Liver (tissue), 9 donors: ENCODE results near the gene TEX2. TPM values are rescaled to one million over a fixed set of nuclear protein-coding genes. Genes with fewer than 3 reads are reported as not detected.
A peak's percentile ranks its signal among the peaks of the same experiment; 100 is the strongest.

Experiments used
- DNase-seq: peaks from one replicate; pipeline ENCODE4 v3.0.0-alpha.2; 2017; ENCODE audit warnings: low spot score
- H3K27ac ChIP-seq, 2 donors: one replicate each; pipeline ENCODE4 v1.7.0; 2013; ENCODE audit warnings: inconsistent platforms in 2 of 2, low read length in 2 of 2, control low read depth in 1 of 2, low read depth in 1 of 2, mild to moderate bottlenecking in 1 of 2
- H3K27me3 ChIP-seq, 4 donors: one replicate each; pipeline versions ENCODE4 v1.6.1 to v1.7.0; 2013; ENCODE audit warnings: low read length in 3 of 4, inconsistent platforms in 1 of 4, mild to moderate bottlenecking in 1 of 4, moderate library complexity in 1 of 4; ENCODE audit not compliant: control insufficient read depth in 4 of 4, insufficient read depth in 4 of 4
- H3K36me3 ChIP-seq, 4 donors: one replicate each; pipeline versions ENCODE4 v1.6.1 to v1.7.0; 2013; ENCODE audit warnings: low read length in 3 of 4, mild to moderate bottlenecking in 3 of 4, low read depth in 1 of 4, moderate library complexity in 1 of 4; ENCODE audit not compliant: control insufficient read depth in 4 of 4, insufficient read depth in 3 of 4
- H3K4me1 ChIP-seq, 4 donors: one replicate each; pipeline versions ENCODE4 v1.6.1 to v1.7.0; 2013; ENCODE audit warnings: low read length in 3 of 4, mild to moderate bottlenecking in 3 of 4, moderate library complexity in 1 of 4; ENCODE audit not compliant: control insufficient read depth in 4 of 4, insufficient read depth in 4 of 4
- H3K4me3 ChIP-seq, 3 donors: one replicate each; pipeline versions ENCODE4 v1.6.1 to v1.7.0; 2013; ENCODE audit warnings: low read length in 3 of 3, control low read depth in 1 of 3, low read depth in 1 of 3, mild to moderate bottlenecking in 1 of 3
- H3K9ac ChIP-seq, 2 donors: one replicate each; pipeline ENCODE4 v1.7.0; 2013; ENCODE audit warnings: low read length in 2 of 2, mild to moderate bottlenecking in 2 of 2, moderate library complexity in 2 of 2, control low read depth in 1 of 2, low read depth in 1 of 2
- H3K9me3 ChIP-seq, 4 donors: one replicate each; pipeline versions ENCODE4 v1.6.1 to v1.7.0; 2013; ENCODE audit warnings: low read length in 3 of 4; ENCODE audit not compliant: control insufficient read depth in 4 of 4
- EGR1 ChIP-seq, 2 donors: IDR thresholded peaks; 2 replicates each; pipeline ENCODE4 v1.6.1; 2016 to 2018; ENCODE audit warnings: antibody characterized with exemption in 2 of 2, low read depth in 2 of 2
- FOXA1 ChIP-seq: IDR thresholded peaks from 2 replicates; pipeline ENCODE4 v1.6.1; 2016; ENCODE audit warnings: antibody characterized with exemption
- FOXA2 ChIP-seq: IDR thresholded peaks from 2 replicates; pipeline ENCODE4 v1.6.1; 2016; ENCODE audit warnings: antibody characterized with exemption
- HNF4A ChIP-seq, 2 donors: conservative IDR thresholded peaks; 2 replicates each; pipeline ENCODE4 v1.6.1; 2016; ENCODE audit warnings: antibody characterized with exemption in 2 of 2, mild to moderate bottlenecking in 2 of 2
- HNF4G ChIP-seq: IDR thresholded peaks from 2 replicates; pipeline ENCODE4 v1.6.1; 2016; ENCODE audit warnings: antibody characterized with exemption
- JUND ChIP-seq, 2 donors: IDR thresholded peaks; 2 replicates each; pipeline ENCODE4 v1.6.1; 2016; ENCODE audit warnings: antibody characterized with exemption in 2 of 2
- NR2F2 ChIP-seq: IDR thresholded peaks from 2 replicates; pipeline ENCODE4 v1.6.1; 2016; ENCODE audit warnings: antibody characterized with exemption
- RAD21 ChIP-seq, 2 donors: IDR thresholded peaks; 2 replicates each; pipeline ENCODE4 v1.6.1; 2016; ENCODE audit warnings: antibody characterized with exemption in 2 of 2, mild to moderate bottlenecking in 2 of 2
- RXRA ChIP-seq, 2 donors: IDR thresholded peaks; 2 replicates each; pipeline ENCODE4 v1.6.1; 2017 to 2018; ENCODE audit warnings: antibody characterized with exemption in 2 of 2, mild to moderate bottlenecking in 1 of 2
- SP1 ChIP-seq: IDR thresholded peaks from 2 replicates; pipeline ENCODE4 v1.6.1; 2018; ENCODE audit warnings: antibody characterized with exemption, mild to moderate bottlenecking
- TAF1 ChIP-seq: conservative IDR thresholded peaks from 2 replicates; pipeline ENCODE4 v1.6.1; 2016; ENCODE audit warnings: antibody characterized with exemption, mild to moderate bottlenecking
- YY1 ChIP-seq: IDR thresholded peaks from 2 replicates; pipeline ENCODE4 v1.6.1; 2016; ENCODE audit warnings: antibody characterized with exemption, mild to moderate bottlenecking
- WGBS: extraction: QIAGEN DNeasy Blood & Tissue Kit; methylation state at CpG from one replicate; pipeline ENCODE4 v1.1.7; 2013; 5-methylcytosine and 5-hydroxymethylcytosine counted together
- polyA plus RNA-seq, 2 donors: library from polyadenylated mRNA; stranded (reverse) in 1 of 2; unstranded in 1 of 2; fragments of 200-250 nt in 1 of 2; fragments of >200 nt in 1 of 2; fragmentation: Nextera tagmentation in 1 of 2; extraction: Ambion mirVana in 1 of 2; gene quantifications; one replicate each; pipeline versions ENCODE4 v1.2.1 to v1.2.3, GENCODE V29; 2013 to 2015
- total RNA-seq, 2 donors: library from RNA; depleted of rRNA; stranded (reverse); fragments of >200 nt; gene quantifications; one replicate each; pipeline ENCODE4 v1.2.3, GENCODE V29; 2014
- TF ChIP-seq, protein P1 (sequence below): fragments of 150-350 bp; IDR thresholded peaks from 2 replicates; pipeline ENCODE4 v1.5.1; 2017; ENCODE audit warnings: improper control_type of control experiment, low read depth, low read length; ENCODE audit not compliant: missing input control
- TF ChIP-seq, protein P2 (sequence below): IDR thresholded peaks from 2 replicates; pipeline ENCODE4 v1.6.1; 2016; ENCODE audit warnings: antibody characterized with exemption, mild to moderate bottlenecking
- TF ChIP-seq, protein P3 (sequence below): IDR thresholded peaks from 2 replicates; pipeline ENCODE4 v1.6.1; 2016; ENCODE audit warnings: antibody characterized with exemption
- TF ChIP-seq, protein P4 (sequence below): IDR thresholded peaks from 2 replicates; pipeline ENCODE4 v1.6.1; 2016; ENCODE audit warnings: antibody characterized with exemption
- TF ChIP-seq, protein P5 (sequence below): IDR thresholded peaks from 2 replicates; pipeline ENCODE4 v1.6.1; 2016; ENCODE audit warnings: antibody characterized with exemption
- donor health status: healthy.
- donor health status: healthy.
- donor health status: healthy.
- donor health status: healthy.
- donor health status: healthy.

TEX2 gene
- total and polyA plus RNA-seq, 4 donors, result 15.9 to 39.8 (median 28.2) TPM

DNA sequence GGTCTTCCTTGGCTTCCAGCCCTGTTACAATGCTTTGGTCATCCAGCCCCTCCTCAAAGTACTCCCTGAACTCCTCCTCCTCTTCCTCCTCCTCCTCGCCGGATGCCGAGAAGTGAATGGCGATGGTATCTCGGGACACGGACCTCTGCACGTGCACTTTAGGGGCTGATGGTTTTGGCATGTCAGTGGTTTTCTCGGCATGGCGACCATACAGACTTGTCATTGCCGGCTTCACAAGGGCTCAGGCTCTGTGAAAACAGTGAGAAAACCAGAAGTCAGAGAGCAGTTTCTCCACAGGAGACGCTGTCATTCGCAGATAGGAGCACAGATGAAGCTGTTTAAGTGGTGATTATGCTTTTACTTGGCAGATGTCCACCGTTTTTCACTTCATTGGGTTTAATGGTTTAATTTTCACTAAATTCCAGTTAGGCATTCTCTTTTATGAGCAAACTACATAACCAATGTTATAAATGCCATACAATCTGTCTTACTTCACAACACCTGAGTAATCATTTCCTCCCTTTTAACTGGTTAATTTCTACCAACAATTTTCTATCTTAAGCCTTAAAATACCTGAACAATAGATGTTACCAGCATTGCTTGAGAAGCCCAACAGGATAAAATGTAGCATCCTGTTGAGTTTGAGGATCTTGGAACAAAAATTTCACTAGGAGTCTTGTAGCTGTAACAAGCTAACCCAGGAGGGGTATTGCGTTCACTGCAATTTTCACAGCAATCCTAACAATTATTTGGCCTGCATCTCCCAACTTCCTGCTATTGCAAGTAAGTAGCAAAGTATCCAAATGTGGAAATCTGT, 48.9 kb downstream of the TEX2 start:
- Histone ChIP-seq H3K4me3 (no peak overlapping the region), H3K9ac (no peak overlapping the region), H3K27me3 (no peaks in the 10 kb centered on the region), H3K27ac (no peak overlapping the region), H3K4me1 (peaks cover 0 to 25% (median 17%) of the 10 kb centered on the region in 4 donors), H3K9me3 (no peaks in the 10 kb centered on the region), H3K36me3 (peaks cover 8 to 10% (median 10%) of the 10 kb centered on the region in 4 donors)
- WGBS, result 93% methylated on average over 14 of the region's 14 CpGs
- DNase-seq, result peak; percentile 56
- no peak for TF ChIP-seq FOXA1

DNA sequence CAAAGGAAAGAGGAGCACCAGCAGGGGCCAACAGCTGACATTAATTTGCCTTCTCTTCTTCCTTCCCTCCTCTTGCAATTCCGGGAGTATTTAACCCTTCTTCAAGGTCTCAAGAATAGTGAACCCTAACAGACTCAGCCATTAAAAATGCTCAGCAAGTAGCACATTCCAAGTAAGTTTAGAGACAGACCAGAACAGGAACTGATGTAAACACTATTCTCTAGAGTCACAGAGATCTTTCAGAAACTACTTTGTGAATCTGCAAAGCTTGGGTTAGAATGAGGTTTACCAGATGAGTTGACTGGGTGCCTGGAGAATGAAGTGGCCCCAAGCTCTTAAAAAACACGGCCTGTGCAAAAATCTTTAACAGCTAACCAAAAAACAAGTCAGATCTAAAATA, 50.9 kb downstream of the TEX2 start:
- Histone ChIP-seq H3K4me1 (peaks cover 0 to 20% (median 14%) of the 10 kb centered on the region in 4 donors), H3K27me3 (no peaks in the 10 kb centered on the region), H3K36me3 (peaks cover 8 to 10% (median 10%) of the 10 kb centered on the region in 4 donors), H3K9me3 (no peaks in the 10 kb centered on the region), H3K4me3 (no peak overlapping the region), H3K9ac (no peak overlapping the region), H3K27ac (no peak overlapping the region)
- TF ChIP-seq EGR1 (IDR thresholded peaks at IDR 0.05; ENCODE audit: low read depth in 2 of 2) (no peak), HNF4A (conservative IDR thresholded peaks at IDR 0.05) (no peak), RAD21 (IDR thresholded peaks at IDR 0.05) (no peak), YY1 (no peak), FOXA1 (no peak), NR2F2 (no peak), FOXA2 (no peak)
- TF ChIP-seq, protein P1, sequence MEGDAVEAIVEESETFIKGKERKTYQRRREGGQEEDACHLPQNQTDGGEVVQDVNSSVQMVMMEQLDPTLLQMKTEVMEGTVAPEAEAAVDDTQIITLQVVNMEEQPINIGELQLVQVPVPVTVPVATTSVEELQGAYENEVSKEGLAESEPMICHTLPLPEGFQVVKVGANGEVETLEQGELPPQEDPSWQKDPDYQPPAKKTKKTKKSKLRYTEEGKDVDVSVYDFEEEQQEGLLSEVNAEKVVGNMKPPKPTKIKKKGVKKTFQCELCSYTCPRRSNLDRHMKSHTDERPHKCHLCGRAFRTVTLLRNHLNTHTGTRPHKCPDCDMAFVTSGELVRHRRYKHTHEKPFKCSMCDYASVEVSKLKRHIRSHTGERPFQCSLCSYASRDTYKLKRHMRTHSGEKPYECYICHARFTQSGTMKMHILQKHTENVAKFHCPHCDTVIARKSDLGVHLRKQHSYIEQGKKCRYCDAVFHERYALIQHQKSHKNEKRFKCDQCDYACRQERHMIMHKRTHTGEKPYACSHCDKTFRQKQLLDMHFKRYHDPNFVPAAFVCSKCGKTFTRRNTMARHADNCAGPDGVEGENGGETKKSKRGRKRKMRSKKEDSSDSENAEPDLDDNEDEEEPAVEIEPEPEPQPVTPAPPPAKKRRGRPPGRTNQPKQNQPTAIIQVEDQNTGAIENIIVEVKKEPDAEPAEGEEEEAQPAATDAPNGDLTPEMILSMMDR, result no peak
- TF ChIP-seq, protein P2, sequence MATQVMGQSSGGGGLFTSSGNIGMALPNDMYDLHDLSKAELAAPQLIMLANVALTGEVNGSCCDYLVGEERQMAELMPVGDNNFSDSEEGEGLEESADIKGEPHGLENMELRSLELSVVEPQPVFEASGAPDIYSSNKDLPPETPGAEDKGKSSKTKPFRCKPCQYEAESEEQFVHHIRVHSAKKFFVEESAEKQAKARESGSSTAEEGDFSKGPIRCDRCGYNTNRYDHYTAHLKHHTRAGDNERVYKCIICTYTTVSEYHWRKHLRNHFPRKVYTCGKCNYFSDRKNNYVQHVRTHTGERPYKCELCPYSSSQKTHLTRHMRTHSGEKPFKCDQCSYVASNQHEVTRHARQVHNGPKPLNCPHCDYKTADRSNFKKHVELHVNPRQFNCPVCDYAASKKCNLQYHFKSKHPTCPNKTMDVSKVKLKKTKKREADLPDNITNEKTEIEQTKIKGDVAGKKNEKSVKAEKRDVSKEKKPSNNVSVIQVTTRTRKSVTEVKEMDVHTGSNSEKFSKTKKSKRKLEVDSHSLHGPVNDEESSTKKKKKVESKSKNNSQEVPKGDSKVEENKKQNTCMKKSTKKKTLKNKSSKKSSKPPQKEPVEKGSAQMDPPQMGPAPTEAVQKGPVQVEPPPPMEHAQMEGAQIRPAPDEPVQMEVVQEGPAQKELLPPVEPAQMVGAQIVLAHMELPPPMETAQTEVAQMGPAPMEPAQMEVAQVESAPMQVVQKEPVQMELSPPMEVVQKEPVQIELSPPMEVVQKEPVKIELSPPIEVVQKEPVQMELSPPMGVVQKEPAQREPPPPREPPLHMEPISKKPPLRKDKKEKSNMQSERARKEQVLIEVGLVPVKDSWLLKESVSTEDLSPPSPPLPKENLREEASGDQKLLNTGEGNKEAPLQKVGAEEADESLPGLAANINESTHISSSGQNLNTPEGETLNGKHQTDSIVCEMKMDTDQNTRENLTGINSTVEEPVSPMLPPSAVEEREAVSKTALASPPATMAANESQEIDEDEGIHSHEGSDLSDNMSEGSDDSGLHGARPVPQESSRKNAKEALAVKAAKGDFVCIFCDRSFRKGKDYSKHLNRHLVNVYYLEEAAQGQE, result no peak
- no peak for DNase-seq
- 81% methylated on average over 2 of the region's 2 CpGs for WGBS

DNA sequence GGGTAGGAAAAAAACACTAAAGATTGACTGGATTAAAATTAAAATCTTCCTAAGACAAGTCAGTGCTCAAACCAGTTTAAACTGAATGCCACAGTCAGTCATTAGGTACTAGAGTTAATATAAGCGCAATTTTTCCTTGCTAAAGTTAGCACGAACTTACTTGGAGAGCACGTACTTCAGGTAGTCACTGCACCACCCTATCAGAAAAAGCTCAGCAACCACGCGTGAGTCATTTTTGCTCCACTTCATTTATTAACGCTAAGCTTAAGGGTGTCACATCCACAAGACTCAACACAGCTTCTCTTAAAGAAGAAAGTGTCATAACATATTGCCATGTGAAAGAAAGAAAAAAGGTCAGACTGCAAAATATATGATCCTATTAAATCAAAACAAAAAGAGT, 53.1 kb downstream of the TEX2 start:
- Histone ChIP-seq H3K4me3 (no peak overlapping the region), H3K36me3 (peaks cover 8 to 10% (median 10%) of the 10 kb centered on the region in 4 donors), H3K27me3 (no peaks in the 10 kb centered on the region), H3K9ac (no peak overlapping the region), H3K4me1 (peaks cover 2 to 5% (median 5%) of the 10 kb centered on the region in 4 donors), H3K27ac (no peak overlapping the region), H3K9me3 (no peaks in the 10 kb centered on the region)
- no peak for DNase-seq
- 95% methylated on average over 6 of the region's 6 CpGs for WGBS
- no peak for TF ChIP-seq EGR1 (IDR thresholded peaks at IDR 0.05; ENCODE audit: low read depth in 2 of 2)
- TF ChIP-seq RXRA (IDR thresholded peaks at IDR 0.05), result no peak
- TF ChIP-seq, protein P3, sequence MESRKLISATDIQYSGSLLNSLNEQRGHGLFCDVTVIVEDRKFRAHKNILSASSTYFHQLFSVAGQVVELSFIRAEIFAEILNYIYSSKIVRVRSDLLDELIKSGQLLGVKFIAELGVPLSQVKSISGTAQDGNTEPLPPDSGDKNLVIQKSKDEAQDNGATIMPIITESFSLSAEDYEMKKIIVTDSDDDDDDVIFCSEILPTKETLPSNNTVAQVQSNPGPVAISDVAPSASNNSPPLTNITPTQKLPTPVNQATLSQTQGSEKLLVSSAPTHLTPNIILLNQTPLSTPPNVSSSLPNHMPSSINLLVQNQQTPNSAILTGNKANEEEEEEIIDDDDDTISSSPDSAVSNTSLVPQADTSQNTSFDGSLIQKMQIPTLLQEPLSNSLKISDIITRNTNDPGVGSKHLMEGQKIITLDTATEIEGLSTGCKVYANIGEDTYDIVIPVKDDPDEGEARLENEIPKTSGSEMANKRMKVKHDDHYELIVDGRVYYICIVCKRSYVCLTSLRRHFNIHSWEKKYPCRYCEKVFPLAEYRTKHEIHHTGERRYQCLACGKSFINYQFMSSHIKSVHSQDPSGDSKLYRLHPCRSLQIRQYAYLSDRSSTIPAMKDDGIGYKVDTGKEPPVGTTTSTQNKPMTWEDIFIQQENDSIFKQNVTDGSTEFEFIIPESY, result no peak
- TF ChIP-seq JUND (IDR thresholded peaks at IDR 0.05), result no peak
- TF ChIP-seq, protein P4, sequence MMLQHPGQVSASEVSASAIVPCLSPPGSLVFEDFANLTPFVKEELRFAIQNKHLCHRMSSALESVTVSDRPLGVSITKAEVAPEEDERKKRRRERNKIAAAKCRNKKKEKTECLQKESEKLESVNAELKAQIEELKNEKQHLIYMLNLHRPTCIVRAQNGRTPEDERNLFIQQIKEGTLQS, result no peak
- TF ChIP-seq SP1, result no peak
- TF ChIP-seq YY1, result no peak
- TF ChIP-seq HNF4A (conservative IDR thresholded peaks at IDR 0.05), result no peak
- TF ChIP-seq, protein P5, sequence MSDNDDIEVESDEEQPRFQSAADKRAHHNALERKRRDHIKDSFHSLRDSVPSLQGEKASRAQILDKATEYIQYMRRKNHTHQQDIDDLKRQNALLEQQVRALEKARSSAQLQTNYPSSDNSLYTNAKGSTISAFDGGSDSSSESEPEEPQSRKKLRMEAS, result no peak
- TF ChIP-seq RAD21 (IDR thresholded peaks at IDR 0.05), result no peak
- TF ChIP-seq TAF1, result no peak
- no peak for TF ChIP-seq FOXA1
- TF ChIP-seq, protein P1, result no peak
- no peak for TF ChIP-seq HNF4G
